RWPE1 (cell line): ENCODE measurements around the gene ADCY7.

ENCODE experiments used
- CTCF ChIA-PET: fragments of 350-600 bp; sonication (Branson Sonifier 250); formaldehyde crosslinking; extraction: SDS; loops from one replicate; lab custom pipeline; 2021; lab: Yijun Ruan, JAX
- POLR2A ChIA-PET: fragments of 400-600 bp; formaldehyde crosslinking; extraction: SDS; loops from one replicate; lab custom pipeline; 2020; ENCODE audit warnings: antibody characterized with exemption; ENCODE audit not compliant: low non-redundant PET; lab: Yijun Ruan, JAX
- DNase-seq: peaks from one replicate; pipeline ENCODE4 v3.0.0; 2012; ENCODE audit warnings: low spot score
- H3K27ac ChIP-seq: fragments of 450-650 bp; 2 replicates; pipeline ENCODE4 v1.5.1; 2017
- TF ChIP-seq, protein P1 (sequence below): fragments of 450-650 bp; conservative IDR thresholded peaks from 2 replicates; pipeline ENCODE4 v1.5.1; 2017; ENCODE audit warnings: low read depth, mild to moderate bottlenecking

ADCY7 gene

DNA sequence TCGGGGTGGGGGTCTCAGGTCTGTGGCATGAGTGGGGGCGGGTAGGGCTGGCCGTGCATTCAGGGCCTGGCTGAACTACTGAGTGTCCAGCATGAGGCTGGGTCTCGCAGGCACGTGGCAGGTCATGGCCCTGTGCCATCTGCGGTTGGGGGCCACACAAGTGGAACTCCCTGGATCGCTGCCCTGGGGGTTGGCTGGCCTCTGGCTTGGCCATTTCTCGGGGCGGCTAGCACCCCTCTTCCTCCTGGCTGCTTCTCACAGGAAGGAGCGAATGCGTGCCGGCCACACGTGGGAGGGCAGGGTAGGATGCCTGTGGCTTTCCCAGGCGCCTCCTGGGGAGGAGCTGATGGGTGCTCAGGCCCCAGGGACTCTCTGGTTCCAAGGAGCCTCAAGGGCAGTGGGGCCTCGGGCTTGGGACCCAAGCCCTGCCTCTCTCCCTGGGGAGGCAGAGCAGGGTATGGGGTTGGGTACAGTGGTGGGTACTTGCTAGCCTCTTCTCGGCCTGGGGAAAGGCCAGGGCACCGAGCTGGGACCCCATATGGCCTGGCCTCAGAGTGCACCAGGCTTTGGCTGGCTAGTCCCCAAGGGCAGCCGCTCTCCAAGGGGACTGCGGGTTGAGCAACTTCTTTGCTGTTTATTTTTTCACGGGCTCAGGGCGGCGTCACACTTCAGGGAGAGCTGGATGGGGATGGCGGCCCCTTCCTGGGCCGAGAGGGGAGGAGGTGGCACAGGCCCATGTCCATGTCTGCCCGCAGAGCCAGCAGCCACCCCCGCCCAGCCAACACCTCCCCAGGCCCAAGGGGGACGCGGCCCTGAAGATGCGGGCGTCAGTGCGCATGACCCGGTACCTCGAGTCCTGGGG is 37.5 kb downstream of the ADCY7 start:
- ChIA-PET POLR2A (no interaction called here), CTCF (no interaction called here)
- TF ChIP-seq, protein P1, sequence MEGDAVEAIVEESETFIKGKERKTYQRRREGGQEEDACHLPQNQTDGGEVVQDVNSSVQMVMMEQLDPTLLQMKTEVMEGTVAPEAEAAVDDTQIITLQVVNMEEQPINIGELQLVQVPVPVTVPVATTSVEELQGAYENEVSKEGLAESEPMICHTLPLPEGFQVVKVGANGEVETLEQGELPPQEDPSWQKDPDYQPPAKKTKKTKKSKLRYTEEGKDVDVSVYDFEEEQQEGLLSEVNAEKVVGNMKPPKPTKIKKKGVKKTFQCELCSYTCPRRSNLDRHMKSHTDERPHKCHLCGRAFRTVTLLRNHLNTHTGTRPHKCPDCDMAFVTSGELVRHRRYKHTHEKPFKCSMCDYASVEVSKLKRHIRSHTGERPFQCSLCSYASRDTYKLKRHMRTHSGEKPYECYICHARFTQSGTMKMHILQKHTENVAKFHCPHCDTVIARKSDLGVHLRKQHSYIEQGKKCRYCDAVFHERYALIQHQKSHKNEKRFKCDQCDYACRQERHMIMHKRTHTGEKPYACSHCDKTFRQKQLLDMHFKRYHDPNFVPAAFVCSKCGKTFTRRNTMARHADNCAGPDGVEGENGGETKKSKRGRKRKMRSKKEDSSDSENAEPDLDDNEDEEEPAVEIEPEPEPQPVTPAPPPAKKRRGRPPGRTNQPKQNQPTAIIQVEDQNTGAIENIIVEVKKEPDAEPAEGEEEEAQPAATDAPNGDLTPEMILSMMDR = no peak
- H3K27ac ChIP-seq = no peak overlapping the region
- DNase-seq = no peak

DNA sequence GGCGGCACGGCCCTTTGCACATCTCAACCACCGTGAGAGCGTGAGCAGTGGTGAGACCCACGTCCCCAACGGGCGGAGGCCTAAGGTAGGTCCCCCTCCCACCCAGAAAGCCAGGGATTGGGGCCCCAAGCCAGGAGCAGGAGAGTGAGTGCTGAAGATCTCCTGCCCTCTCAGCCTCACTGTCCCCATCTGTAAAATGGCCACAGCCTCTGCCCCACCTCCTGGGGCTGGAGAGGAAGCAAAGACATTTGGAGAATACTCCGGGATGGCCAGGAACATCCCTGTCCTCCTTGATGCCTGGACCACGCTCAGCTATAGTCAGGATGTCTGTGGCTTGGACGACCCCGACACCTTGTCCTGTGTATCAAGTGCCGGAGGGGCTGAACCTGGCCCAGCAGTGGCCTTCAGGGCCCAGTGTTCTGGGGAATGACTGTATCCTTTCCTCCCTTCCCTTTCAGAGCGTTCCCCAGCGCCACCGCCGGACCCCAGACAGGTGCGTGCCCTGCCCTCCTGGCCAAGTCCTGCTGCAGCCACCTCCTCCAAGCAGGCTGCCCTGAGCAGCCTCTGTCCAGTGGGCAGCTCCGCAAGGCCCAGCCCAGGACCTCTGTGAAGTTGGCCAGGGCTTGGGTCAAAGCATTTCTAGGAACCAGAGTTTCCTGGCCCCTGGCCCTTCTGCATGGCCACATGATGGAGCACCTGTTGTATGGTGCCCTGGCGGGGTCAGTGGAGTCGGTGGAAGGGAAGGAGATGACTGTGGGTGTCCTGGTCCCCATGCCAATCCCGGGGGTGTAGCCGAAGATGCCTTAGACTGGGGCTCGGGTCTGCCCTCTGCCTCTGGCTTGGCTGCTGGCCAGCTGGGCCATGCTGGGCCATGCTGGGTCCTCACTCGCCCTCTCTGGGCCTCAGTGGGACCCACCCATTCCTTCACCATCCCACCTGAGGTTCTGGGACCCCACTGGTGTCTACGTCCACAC is 38.4 kb downstream of the ADCY7 start:
- POLR2A ChIA-PET = no interaction called here

DNA sequence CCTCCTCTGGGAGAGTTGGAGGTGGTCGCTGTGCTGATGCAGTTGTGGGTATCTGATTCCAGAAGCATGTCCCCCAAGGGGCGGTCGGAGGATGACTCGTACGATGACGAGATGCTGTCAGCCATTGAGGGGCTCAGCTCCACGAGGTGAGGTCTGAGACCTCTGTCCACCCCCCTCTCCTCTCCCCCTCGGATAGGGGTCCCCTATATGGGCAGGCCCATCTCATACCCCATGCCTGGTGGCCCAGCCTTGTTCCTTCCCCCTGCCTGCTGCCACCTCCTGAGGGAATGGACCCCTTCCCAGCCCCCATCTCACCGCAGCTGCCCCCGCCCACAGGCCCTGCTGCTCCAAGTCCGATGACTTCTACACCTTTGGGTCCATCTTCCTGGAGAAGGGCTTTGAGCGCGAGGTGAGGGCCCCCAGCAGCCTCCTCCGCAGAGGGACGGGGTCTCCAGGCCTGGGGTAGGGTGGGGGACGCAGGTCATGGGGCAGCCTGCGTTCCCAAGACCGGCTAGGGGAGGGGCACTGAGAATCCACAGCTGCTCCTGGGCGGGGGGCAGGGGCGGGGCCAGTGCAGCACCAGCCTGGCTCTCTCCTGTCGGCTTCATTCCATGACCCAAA is 39.2 kb downstream of the ADCY7 start:
- ChIA-PET CTCF (interaction anchor here (1.2 kb wide), 1 partner anchor 94 kb away, joined by 4 read pairs; no protein-coding TSS in a partner anchor), POLR2A (no interaction called here)
- TF ChIP-seq, protein P1 = no peak
- H3K27ac ChIP-seq = no peak overlapping the region
- DNase-seq = no peak

More for the DNA sequence above, 38.4 kb downstream of the ADCY7 start:
- CTCF ChIA-PET = no interaction called here
- TF ChIP-seq, protein P1 = no peak
- H3K27ac ChIP-seq = no peak overlapping the region
- DNase-seq = no peak

DNA sequence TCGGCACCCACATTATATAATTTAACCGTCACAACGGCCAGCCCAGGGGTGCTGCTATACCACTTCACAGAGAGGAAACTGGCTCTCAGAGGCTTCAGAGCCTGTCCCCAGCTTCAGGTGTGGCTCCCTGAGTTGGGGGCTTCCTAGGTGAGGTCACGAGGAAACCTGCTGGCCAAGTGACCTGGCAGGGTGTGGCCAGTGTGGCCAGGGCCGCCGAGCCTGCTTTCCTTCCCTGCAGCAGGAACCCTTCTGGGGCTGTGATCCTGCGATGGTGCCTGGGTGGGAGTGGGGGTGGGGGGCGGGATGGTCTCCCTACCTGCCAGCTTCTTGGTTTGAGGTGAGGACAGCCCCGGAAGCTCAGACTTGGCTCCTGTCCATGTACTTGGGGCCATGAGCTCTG is 39.9 kb downstream of the ADCY7 start:
- DNase-seq = no peak
- POLR2A ChIA-PET = no interaction called here
- TF ChIP-seq, protein P1 = no peak
- CTCF ChIA-PET = interaction anchor here (0.6 to 1.2 kb wide), 2 partner anchors 25 to 95 kb away, joined by 3 to 4 read pairs; no protein-coding TSS in a partner anchor
- H3K27ac ChIP-seq = no peak overlapping the region

DNA sequence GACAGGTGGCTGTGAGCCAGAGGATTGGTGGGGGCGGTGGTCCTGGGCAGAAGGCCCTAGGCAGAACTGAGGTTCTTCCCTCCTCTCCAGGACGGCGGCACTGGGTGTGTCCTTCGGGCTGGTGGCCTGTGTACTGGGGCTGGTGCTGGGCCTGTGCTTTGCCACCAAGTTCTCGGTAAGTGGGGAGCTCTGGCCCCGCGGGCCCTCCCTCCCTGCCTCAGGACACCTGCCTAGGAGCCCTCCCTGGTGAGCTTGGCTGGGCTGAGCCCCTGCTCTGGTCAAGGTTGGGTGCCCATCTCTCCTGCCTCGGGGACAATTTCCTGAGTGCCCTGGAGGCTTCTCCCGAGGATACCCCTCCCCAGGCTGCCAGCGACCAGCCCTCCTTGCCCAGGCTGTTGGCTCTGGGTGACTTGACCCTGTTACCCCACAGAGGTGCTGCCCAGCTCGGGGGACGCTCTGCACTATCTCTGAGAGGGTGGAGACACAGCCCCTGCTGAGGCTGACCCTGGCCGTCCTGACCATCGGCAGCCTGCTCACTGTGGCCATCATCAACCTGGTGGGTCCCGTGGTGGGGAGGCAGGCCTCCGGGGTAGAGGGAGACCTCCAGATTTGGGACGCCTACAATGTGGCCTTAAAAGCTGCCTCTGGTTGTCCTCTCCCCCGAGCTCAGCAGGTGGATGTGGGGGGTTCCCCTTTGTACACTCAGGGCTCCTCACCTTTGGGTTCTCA is 42.0 kb downstream of the ADCY7 start:
- ChIA-PET CTCF (interaction anchor here (1.4 kb wide), 1 partner anchor 284 kb away, joined by 5 read pairs; the partner anchor contains the start of gene CNEP1R1), POLR2A (no interaction called here)
- no peak overlapping the region for H3K27ac ChIP-seq
- no peak for DNase-seq
- TF ChIP-seq, protein P1 = no peak
